Brain microvascular endothelial cell (primary cell): Measurements from ENCODE around the gene CTXN1.
"Not testable (repeated sequence)": the region's sequence is repeated elsewhere in the genome, so short reads cannot be mapped to it uniquely, and the experiment has no call there.

ENCODE experiments used
- DNase-seq: peaks from one replicate; pipeline ENCODE4 v3.0.0-alpha.2; 2020
- H3K27ac ChIP-seq: fragments of 250-450 bp; sonication (Bioruptor Pico); 2 replicates; pipeline ENCODE4 v1.5.1; 2020; ENCODE audit warnings: mild to moderate bottlenecking, moderate library complexity
- H3K27me3 ChIP-seq: fragments of 250-450 bp; sonication (Bioruptor Pico); replicated peaks from 2 replicates; pipeline ENCODE4 v1.5.1; 2020; ENCODE audit warnings: mild to moderate bottlenecking
- H3K36me3 ChIP-seq: fragments of 250-450 bp; sonication (Bioruptor Pico); replicated peaks from 2 replicates; pipeline ENCODE4 v1.5.1; 2020; ENCODE audit warnings: mild to moderate bottlenecking
- H3K4me3 ChIP-seq: 2 replicates; pipeline ENCODE4 v1.5.1; 2011; ENCODE audit warnings: low read depth, mild to moderate bottlenecking, control low read depth, low read length, moderate library complexity
- in situ Hi-C: cut with HindIII; loops from 2 replicates; pipeline ENCODE4 v1.10.0; 2017; ENCODE audit warnings: low sequenced_read_pairs, low pct_ligation_motif_present
- TF ChIP-seq, protein P1 (sequence below): IDR thresholded peaks from 2 replicates; pipeline ENCODE4 v1.5.1; 2011; ENCODE audit warnings: low read depth, mild to moderate bottlenecking, moderate library complexity, low read length, control low read depth, inconsistent platforms; ENCODE audit errors: missing control alignments

The CTXN1 gene

DNA sequence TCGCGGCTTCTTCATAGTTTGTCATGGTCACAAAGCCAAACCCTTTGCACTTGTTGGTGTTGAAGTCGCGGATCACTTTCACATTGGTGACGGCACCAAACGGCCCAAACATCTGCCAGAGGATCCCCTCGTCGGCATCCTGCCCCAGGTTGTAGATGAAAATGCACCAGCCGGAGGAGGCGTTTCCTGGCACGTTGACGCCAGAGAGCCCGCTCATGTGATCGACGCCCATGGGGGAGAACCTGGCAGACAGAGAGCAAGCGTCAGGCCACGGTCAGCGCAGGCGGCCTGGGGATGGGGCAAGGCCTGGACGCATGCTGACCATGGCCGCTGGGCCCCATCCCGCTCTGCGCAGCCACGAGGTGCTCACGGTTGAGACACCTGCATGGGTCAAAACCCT, 37.6 kb upstream of the CTXN1 start:
- H3K36me3 ChIP-seq = peaks cover 40% of the 10 kb centered on the region
- no peak for DNase-seq
- H3K27ac ChIP-seq = no peak overlapping the region
- TF ChIP-seq, protein P1, sequence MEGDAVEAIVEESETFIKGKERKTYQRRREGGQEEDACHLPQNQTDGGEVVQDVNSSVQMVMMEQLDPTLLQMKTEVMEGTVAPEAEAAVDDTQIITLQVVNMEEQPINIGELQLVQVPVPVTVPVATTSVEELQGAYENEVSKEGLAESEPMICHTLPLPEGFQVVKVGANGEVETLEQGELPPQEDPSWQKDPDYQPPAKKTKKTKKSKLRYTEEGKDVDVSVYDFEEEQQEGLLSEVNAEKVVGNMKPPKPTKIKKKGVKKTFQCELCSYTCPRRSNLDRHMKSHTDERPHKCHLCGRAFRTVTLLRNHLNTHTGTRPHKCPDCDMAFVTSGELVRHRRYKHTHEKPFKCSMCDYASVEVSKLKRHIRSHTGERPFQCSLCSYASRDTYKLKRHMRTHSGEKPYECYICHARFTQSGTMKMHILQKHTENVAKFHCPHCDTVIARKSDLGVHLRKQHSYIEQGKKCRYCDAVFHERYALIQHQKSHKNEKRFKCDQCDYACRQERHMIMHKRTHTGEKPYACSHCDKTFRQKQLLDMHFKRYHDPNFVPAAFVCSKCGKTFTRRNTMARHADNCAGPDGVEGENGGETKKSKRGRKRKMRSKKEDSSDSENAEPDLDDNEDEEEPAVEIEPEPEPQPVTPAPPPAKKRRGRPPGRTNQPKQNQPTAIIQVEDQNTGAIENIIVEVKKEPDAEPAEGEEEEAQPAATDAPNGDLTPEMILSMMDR = no peak
- no peaks in the 10 kb centered on the region for H3K27me3 ChIP-seq
- no peak overlapping the region for H3K4me3 ChIP-seq
- in situ Hi-C loops = no loop called here

GRCh38 chr19:7962644-7963268, 36.8 kb upstream of the CTXN1 start:
- in situ Hi-C loops = no loop called here
- Histone ChIP-seq H3K27ac (no peak overlapping the region), H3K4me3 (no peak overlapping the region), H3K36me3 (peaks cover 40% of the 10 kb centered on the region), H3K27me3 (no peaks in the 10 kb centered on the region)
- TF ChIP-seq, protein P1 = no peak
- no peak for DNase-seq

GRCh38 chr19:7961920-7962626, 36.1 kb upstream of the CTXN1 start:
- peaks cover 34% of the 10 kb centered on the region for H3K36me3 ChIP-seq
- in situ Hi-C loops = no loop called here

GRCh38 chr19:7961082-7961481, 35.1 kb upstream of the CTXN1 start:
- in situ Hi-C loops = not testable (repeated sequence)

More at GRCh38 chr19:7961920-7962626, 36.1 kb upstream of the CTXN1 start:
- Histone ChIP-seq H3K27me3 (no peaks in the 10 kb centered on the region), H3K27ac (no peak overlapping the region), H3K4me3 (no peak overlapping the region)
- TF ChIP-seq, protein P1 = no peak
- DNase-seq = no peak

GRCh38 chr19:7959211-7959610, 33.3 kb upstream of the CTXN1 start:
- peaks cover 21% of the 10 kb centered on the region for H3K36me3 ChIP-seq
- H3K4me3 ChIP-seq = no peak overlapping the region
- no peaks in the 10 kb centered on the region for H3K27me3 ChIP-seq
- in situ Hi-C loops = no loop called here
- TF ChIP-seq, protein P1 = no peak
- DNase-seq = no peak
- H3K27ac ChIP-seq = no peak overlapping the region

More at GRCh38 chr19:7961082-7961481, 35.1 kb upstream of the CTXN1 start:
- not testable (repeated sequence) for H3K27me3 ChIP-seq, DNase-seq, H3K27ac ChIP-seq, H3K4me3 ChIP-seq
- H3K36me3 ChIP-seq = peaks cover 32% of the 10 kb centered on the region

GRCh38 chr19:7955696-7956095, 29.8 kb upstream of the CTXN1 start:
- H3K27me3 ChIP-seq = no peaks in the 10 kb centered on the region
- H3K27ac ChIP-seq = no peak overlapping the region
- in situ Hi-C loops = no loop called here
- no peak overlapping the region for H3K4me3 ChIP-seq
- H3K36me3 ChIP-seq = no peaks in the 10 kb centered on the region
- TF ChIP-seq, protein P1 = no peak
- DNase-seq = no peak
